H9 (cell line): ENCODE measurements around the gene ANKH. TPM values are rescaled to one million over a fixed set of nuclear protein-coding genes. Genes with fewer than 3 reads are reported as not detected.

ENCODE experiments used
- DNase-seq: peaks from one replicate; pipeline ENCODE4 v3.0.0-alpha.2; 2017
- H2AFZ ChIP-seq: one replicate; pipeline ENCODE4 v1.6.1; 2013; ENCODE audit warnings: mild to moderate bottlenecking, low read length, control low read depth, moderate library complexity
- H2AK5ac ChIP-seq: 2 replicates; pipeline ENCODE4 v1.6.1; 2013; ENCODE audit warnings: low read length, control low read depth, mixed read lengths; ENCODE audit not compliant: insufficient read length
- H2BK120ac ChIP-seq: one replicate; pipeline ENCODE4 v1.6.1; 2013; ENCODE audit warnings: low read depth, mild to moderate bottlenecking, low read length, control low read depth, inconsistent platforms; ENCODE audit not compliant: poor library complexity, severe bottlenecking
- H2BK12ac ChIP-seq: 2 replicates; pipeline ENCODE4 v1.6.1; 2013; ENCODE audit warnings: low read length, control low read depth, mixed read lengths, low read depth; ENCODE audit not compliant: insufficient read length
- H2BK15ac ChIP-seq: 2 replicates; pipeline ENCODE4 v1.6.1; 2013; ENCODE audit warnings: low read depth, low read length, control low read depth
- H2BK20ac ChIP-seq: one replicate; pipeline ENCODE4 v1.6.1; 2013; ENCODE audit warnings: low read depth, mild to moderate bottlenecking, low read length, control low read depth, inconsistent platforms; ENCODE audit not compliant: poor library complexity, severe bottlenecking
- H2BK5ac ChIP-seq: 2 replicates; pipeline ENCODE4 v1.6.1; 2013; ENCODE audit warnings: low read length, control low read depth, mixed read lengths; ENCODE audit not compliant: insufficient read length
- H3K14ac ChIP-seq: 2 replicates; pipeline ENCODE4 v1.6.1; 2013; ENCODE audit warnings: low read length, control low read depth; ENCODE audit not compliant: insufficient read depth
- H3K18ac ChIP-seq: 2 replicates; pipeline ENCODE4 v1.6.1; 2013; ENCODE audit warnings: low read depth, mild to moderate bottlenecking, mixed read lengths, low read length, control low read depth; ENCODE audit not compliant: insufficient read length
- H3K23ac ChIP-seq: 2 replicates; pipeline ENCODE4 v1.6.1; 2013; ENCODE audit warnings: low read length, control low read depth, mixed read lengths, low read depth; ENCODE audit not compliant: insufficient read length
- H3K23me2 ChIP-seq: 2 replicates; pipeline ENCODE4 v1.6.1; 2013; ENCODE audit warnings: low read depth, mild to moderate bottlenecking, mixed read lengths, low read length, control low read depth; ENCODE audit not compliant: insufficient read length, poor library complexity, severe bottlenecking
- H3K27ac ChIP-seq: 2 replicates; pipeline ENCODE4 v1.5.1; 2013; ENCODE audit warnings: low read length, control low read depth, mixed read lengths, low read depth; ENCODE audit not compliant: insufficient read length
- H3K27me3 ChIP-seq: 2 replicates; pipeline ENCODE4 v1.6.1; 2013; ENCODE audit warnings: low read length, control low read depth, inconsistent platforms; ENCODE audit not compliant: insufficient read depth
- H3K4ac ChIP-seq: 2 replicates; pipeline ENCODE4 v1.6.1; 2013; ENCODE audit warnings: low read depth, mild to moderate bottlenecking, control low read depth, inconsistent platforms, low read length, moderate library complexity
- H3K4me1 ChIP-seq: 2 replicates; pipeline ENCODE4 v1.6.1; 2013; ENCODE audit warnings: low read length, control low read depth, inconsistent platforms; ENCODE audit not compliant: insufficient read depth
- H3K4me2 ChIP-seq: 2 replicates; pipeline ENCODE4 v1.6.1; 2013; ENCODE audit warnings: low read length, control low read depth, mixed read lengths; ENCODE audit not compliant: insufficient read length, insufficient read depth
- H3K56ac ChIP-seq: 2 replicates; pipeline ENCODE4 v1.6.1; 2013; ENCODE audit warnings: low read depth, mild to moderate bottlenecking, mixed read lengths, low read length, control low read depth; ENCODE audit not compliant: insufficient read length
- H3K79me1 ChIP-seq: 2 replicates; pipeline ENCODE4 v1.6.1; 2013; ENCODE audit warnings: low read depth, mild to moderate bottlenecking, moderate library complexity, low read length, control low read depth, inconsistent platforms; ENCODE audit not compliant: insufficient read depth, poor library complexity, severe bottlenecking
- H3K79me2 ChIP-seq: 2 replicates; pipeline ENCODE4 v1.6.1; 2013; ENCODE audit warnings: low read length, control low read depth, inconsistent platforms; ENCODE audit not compliant: insufficient read depth
- H3K9ac ChIP-seq: 2 replicates; pipeline ENCODE4 v1.6.1; 2013; ENCODE audit warnings: low read length, control low read depth, mixed read lengths; ENCODE audit not compliant: insufficient read length; ENCODE audit errors: extremely low read depth
- H3K9me3 ChIP-seq: one replicate; pipeline ENCODE4 v1.6.1; 2013; ENCODE audit warnings: low read depth, low read length, inconsistent platforms; ENCODE audit not compliant: control insufficient read depth
- H3T11ph ChIP-seq: one replicate; pipeline ENCODE4 v1.6.1; 2013; ENCODE audit warnings: mild to moderate bottlenecking, low read length, control low read depth, inconsistent platforms
- H4K20me1 ChIP-seq: one replicate; pipeline ENCODE4 v1.6.1; 2013; ENCODE audit not compliant: control insufficient read depth, insufficient read length, insufficient read depth
- H4K5ac ChIP-seq: 2 replicates; pipeline ENCODE4 v1.6.1; 2013; ENCODE audit warnings: low read depth, mild to moderate bottlenecking, mixed read lengths, low read length, control low read depth; ENCODE audit not compliant: insufficient read length
- H4K8ac ChIP-seq: replicated peaks from 2 replicates; pipeline ENCODE4 v1.6.1; 2013; ENCODE audit warnings: low read length, control low read depth, mixed read lengths, low read depth; ENCODE audit not compliant: insufficient read length
- H4K91ac ChIP-seq: 2 replicates; pipeline ENCODE4 v1.6.1; 2013; ENCODE audit warnings: low read depth, mild to moderate bottlenecking, moderate library complexity, mixed read lengths, low read length, control low read depth; ENCODE audit not compliant: insufficient read length
- H3K27ac Mint-ChIP-seq, 3 experiments: 2 replicates in 2 of 3; 3 replicates in 1 of 3; pipeline ENCODE4 v1.8.0; 2020 to 2021; ENCODE audit warnings: mixed read lengths in 3 of 3, mild to moderate bottlenecking in 1 of 3, moderate library complexity in 1 of 3
- H3K27me3 Mint-ChIP-seq: 2 replicates; pipeline ENCODE4 v1.8.0; 2021; ENCODE audit warnings: low read depth, mild to moderate bottlenecking, moderate library complexity, mixed read lengths
- H3K36me3 Mint-ChIP-seq, 3 experiments: 2 replicates in 2 of 3; 3 replicates in 1 of 3; pipeline ENCODE4 v1.8.0; 2020 to 2021; ENCODE audit warnings: low read depth in 3 of 3, mixed read lengths in 3 of 3; ENCODE audit not compliant: insufficient read depth in 1 of 3
- H3K4me1 Mint-ChIP-seq, 2 experiments: 2 replicates each; pipeline ENCODE4 v1.8.0; 2020; ENCODE audit warnings: mixed read lengths in 2 of 2
- H3K4me3 Mint-ChIP-seq, 2 experiments: 2 replicates in 1 of 2; 3 replicates in 1 of 2; pipeline ENCODE4 v1.8.0; 2020 to 2021; ENCODE audit warnings: mild to moderate bottlenecking in 2 of 2, mixed read lengths in 2 of 2, moderate library complexity in 1 of 2
- H3K9me3 Mint-ChIP-seq, 2 experiments: 2 replicates in 1 of 2; 3 replicates in 1 of 2; pipeline ENCODE4 v1.8.0; 2020; ENCODE audit warnings: mild to moderate bottlenecking in 2 of 2, mixed read lengths in 2 of 2, moderate library complexity in 1 of 2
- WGBS: extraction: QIAGEN DNeasy Blood & Tissue Kit; methylation state at CpG from one replicate; pipeline ENCODE4 v1.1.7; 2013; ENCODE audit warnings: missing lambda C conversion rate, low lambda C conversion rate, mixed read lengths; ENCODE audit not compliant: insufficient read length; ENCODE audit errors: extremely low coverage; 5-methylcytosine and 5-hydroxymethylcytosine counted together
- total RNA-seq: library from RNA; stranded (reverse); gene quantifications from 2 replicates; pipeline ENCODE4 v1.2.1, GENCODE V29; 2021
- TF ChIP-seq, protein P1 (sequence below): fragments of 200-600 bp; sonication (generic); conservative IDR thresholded peaks from 3 replicates; pipeline ENCODE4 v1.8.0; 2021; ENCODE audit warnings: antibody characterized with exemption, mild to moderate bottlenecking

The ANKH gene
- total RNA-seq, 1 experiment from 2014 or later: 9.6 TPM

GRCh38 chr5:14826714-14827113 is 44.9 kb downstream of the ANKH start:
- Histone ChIP-seq H2BK120ac (no peak overlapping the region), H3K56ac (no peak overlapping the region), H3T11ph (no peak overlapping the region), H4K5ac (no peak overlapping the region), H3K27ac (no peak overlapping the region), H4K20me1 (no peaks in the 10 kb centered on the region), H3K27me3 (no peaks in the 10 kb centered on the region), H3K23ac (no peak overlapping the region), H2BK15ac (no peak overlapping the region), H3K9me3 (no peaks in the 10 kb centered on the region), H3K9ac (no peak overlapping the region), H4K8ac (no peak overlapping the region), H3K4me2 (no peak overlapping the region), H2BK12ac (no peak overlapping the region), H3K4me1 (no peaks in the 10 kb centered on the region), H2AFZ (no peak overlapping the region), H3K4ac (no peak overlapping the region), H3K18ac (no peak overlapping the region), H2BK20ac (no peak overlapping the region), H4K91ac (no peak overlapping the region), H3K23me2 (no peaks in the 10 kb centered on the region), H2BK5ac (no peak overlapping the region), H3K14ac (no peak overlapping the region), H3K79me2 (no peaks in the 10 kb centered on the region), H2AK5ac (no peak overlapping the region), H3K79me1 (no peaks in the 10 kb centered on the region)
- Mint-ChIP-seq H3K27me3 (no peaks in the 10 kb centered on the region; the same call in 1 of the 2 replicates), H3K4me3 (no peak overlapping the region), H3K36me3 (no peaks in the 10 kb centered on the region), H3K27ac (peak overlapping the region in 1 of 3 experiments; percentile 63; a peak in 2 of 7 replicates), H3K4me1 (no peaks in the 10 kb centered on the region), H3K9me3 (no peaks in the 10 kb centered on the region)
- TF ChIP-seq, protein P1, sequence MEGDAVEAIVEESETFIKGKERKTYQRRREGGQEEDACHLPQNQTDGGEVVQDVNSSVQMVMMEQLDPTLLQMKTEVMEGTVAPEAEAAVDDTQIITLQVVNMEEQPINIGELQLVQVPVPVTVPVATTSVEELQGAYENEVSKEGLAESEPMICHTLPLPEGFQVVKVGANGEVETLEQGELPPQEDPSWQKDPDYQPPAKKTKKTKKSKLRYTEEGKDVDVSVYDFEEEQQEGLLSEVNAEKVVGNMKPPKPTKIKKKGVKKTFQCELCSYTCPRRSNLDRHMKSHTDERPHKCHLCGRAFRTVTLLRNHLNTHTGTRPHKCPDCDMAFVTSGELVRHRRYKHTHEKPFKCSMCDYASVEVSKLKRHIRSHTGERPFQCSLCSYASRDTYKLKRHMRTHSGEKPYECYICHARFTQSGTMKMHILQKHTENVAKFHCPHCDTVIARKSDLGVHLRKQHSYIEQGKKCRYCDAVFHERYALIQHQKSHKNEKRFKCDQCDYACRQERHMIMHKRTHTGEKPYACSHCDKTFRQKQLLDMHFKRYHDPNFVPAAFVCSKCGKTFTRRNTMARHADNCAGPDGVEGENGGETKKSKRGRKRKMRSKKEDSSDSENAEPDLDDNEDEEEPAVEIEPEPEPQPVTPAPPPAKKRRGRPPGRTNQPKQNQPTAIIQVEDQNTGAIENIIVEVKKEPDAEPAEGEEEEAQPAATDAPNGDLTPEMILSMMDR: no peak
- no CpG with 5 or more reads among the region's 4 CpGs for WGBS
- no peak for DNase-seq
